ENCODE data around the gene RNF112.
A peak's percentile ranks its signal among the peaks of the same experiment; 100 is the strongest.

RNF112 gene

GRCh38 chr17:19369846-19370492 is 41.1 kb upstream of the RNF112 start:
- Histone ChIP-seq H3K4me3 (no peak overlapping the region), H3K27ac (peak overlapping the region in 1 of 2 donors; percentile 29)
- DNase-seq (ENCODE audit: low spot score), result peak; percentile 72
- TF ChIP-seq CTCF (IDR thresholded peaks at IDR 0.05), result no peak

GRCh38 chr17:19370493-19370960 is 40.5 kb upstream of the RNF112 start:
- DNase-seq (ENCODE audit: low spot score), result peak; percentile 75
- TF ChIP-seq CTCF (IDR thresholded peaks at IDR 0.05), result no peak
- Histone ChIP-seq H3K4me3 (no peak overlapping the region), H3K27ac (peak overlapping the region in 1 of 2 donors; percentile 29)

GRCh38 chr17:19371259-19372010 is 39.6 kb upstream of the RNF112 start:
- H3K4me3 ChIP-seq, result no peak overlapping the region
- no peak for TF ChIP-seq CTCF (IDR thresholded peaks at IDR 0.05)
- no peak for DNase-seq (ENCODE audit: low spot score)
- peak overlapping the region in 1 of 2 donors; percentile 29 for H3K27ac ChIP-seq

- no peak for DNase-seq (ENCODE audit: low spot score)
- no peak overlapping the region for H3K27ac ChIP-seq
- no peak overlapping the region for H3K4me3 ChIP-seq
- TF ChIP-seq CTCF (IDR thresholded peaks at IDR 0.05), result no peak
Observed at GRCh38 chr17:19372011-19372370, 39.0 kb upstream of the RNF112 start.

- DNase-seq (ENCODE audit: low spot score), result no peak
- Histone ChIP-seq H3K27ac (no peak overlapping the region), H3K4me3 (no peak overlapping the region)
- no peak for TF ChIP-seq CTCF (IDR thresholded peaks at IDR 0.05)
Observed at GRCh38 chr17:19372439-19372838, 38.6 kb upstream of the RNF112 start.

GRCh38 chr17:19372866-19373504 is 38.0 kb upstream of the RNF112 start:
- TF ChIP-seq CTCF (IDR thresholded peaks at IDR 0.05), result no peak
- Histone ChIP-seq H3K27ac (no peak overlapping the region), H3K4me3 (no peak overlapping the region)
- no peak for DNase-seq (ENCODE audit: low spot score)

Measured in coronary artery (tissue), 2 donors.